Astrocyte (in vitro differentiated cells and primary cell): ENCODE results near the gene AATF.

Experiments
- EZH2 ChIP-seq: IDR thresholded peaks from 2 replicates; pipeline ENCODE4 v1.6.1; 2012; ENCODE audit warnings: mild to moderate bottlenecking, low read length, inconsistent platforms; ENCODE audit not compliant: insufficient read depth
- TF ChIP-seq, protein P1 (sequence below): IDR thresholded peaks from 2 replicates; pipeline ENCODE4 v1.5.1; 2011; ENCODE audit warnings: low read depth, mild to moderate bottlenecking, inconsistent platforms, low read length, moderate library complexity; ENCODE audit not compliant: insufficient read depth

GRCh38 chr17:37106049-37106448 is 157.3 kb downstream of the AATF start:
- TF ChIP-seq, protein P1, sequence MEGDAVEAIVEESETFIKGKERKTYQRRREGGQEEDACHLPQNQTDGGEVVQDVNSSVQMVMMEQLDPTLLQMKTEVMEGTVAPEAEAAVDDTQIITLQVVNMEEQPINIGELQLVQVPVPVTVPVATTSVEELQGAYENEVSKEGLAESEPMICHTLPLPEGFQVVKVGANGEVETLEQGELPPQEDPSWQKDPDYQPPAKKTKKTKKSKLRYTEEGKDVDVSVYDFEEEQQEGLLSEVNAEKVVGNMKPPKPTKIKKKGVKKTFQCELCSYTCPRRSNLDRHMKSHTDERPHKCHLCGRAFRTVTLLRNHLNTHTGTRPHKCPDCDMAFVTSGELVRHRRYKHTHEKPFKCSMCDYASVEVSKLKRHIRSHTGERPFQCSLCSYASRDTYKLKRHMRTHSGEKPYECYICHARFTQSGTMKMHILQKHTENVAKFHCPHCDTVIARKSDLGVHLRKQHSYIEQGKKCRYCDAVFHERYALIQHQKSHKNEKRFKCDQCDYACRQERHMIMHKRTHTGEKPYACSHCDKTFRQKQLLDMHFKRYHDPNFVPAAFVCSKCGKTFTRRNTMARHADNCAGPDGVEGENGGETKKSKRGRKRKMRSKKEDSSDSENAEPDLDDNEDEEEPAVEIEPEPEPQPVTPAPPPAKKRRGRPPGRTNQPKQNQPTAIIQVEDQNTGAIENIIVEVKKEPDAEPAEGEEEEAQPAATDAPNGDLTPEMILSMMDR: no peak
- no peak for TF ChIP-seq EZH2
